Rectal smooth muscle tissue (tissue), 1 donor: ENCODE measurements around the gene TMEM236.

Experiments
- H3K27ac ChIP-seq: one replicate; pipeline ENCODE4 v1.7.0; 2013; ENCODE audit warnings: low read depth, low read length, inconsistent platforms
- H3K27me3 ChIP-seq: one replicate; pipeline ENCODE4 v1.7.0; 2013; ENCODE audit warnings: low read length; ENCODE audit not compliant: control insufficient read depth, insufficient read depth
- H3K36me3 ChIP-seq: one replicate; pipeline ENCODE4 v1.7.0; 2013; ENCODE audit warnings: low read length; ENCODE audit not compliant: control insufficient read depth, insufficient read depth
- H3K4me1 ChIP-seq: one replicate; pipeline ENCODE4 v1.7.0; 2013; ENCODE audit warnings: low read length; ENCODE audit not compliant: control insufficient read depth, insufficient read depth
- H3K4me3 ChIP-seq: one replicate; pipeline ENCODE4 v1.7.0; 2013; ENCODE audit warnings: low read length
- H3K9ac ChIP-seq: one replicate; pipeline ENCODE4 v1.7.0; 2013; ENCODE audit warnings: low read length

TMEM236 gene

DNA sequence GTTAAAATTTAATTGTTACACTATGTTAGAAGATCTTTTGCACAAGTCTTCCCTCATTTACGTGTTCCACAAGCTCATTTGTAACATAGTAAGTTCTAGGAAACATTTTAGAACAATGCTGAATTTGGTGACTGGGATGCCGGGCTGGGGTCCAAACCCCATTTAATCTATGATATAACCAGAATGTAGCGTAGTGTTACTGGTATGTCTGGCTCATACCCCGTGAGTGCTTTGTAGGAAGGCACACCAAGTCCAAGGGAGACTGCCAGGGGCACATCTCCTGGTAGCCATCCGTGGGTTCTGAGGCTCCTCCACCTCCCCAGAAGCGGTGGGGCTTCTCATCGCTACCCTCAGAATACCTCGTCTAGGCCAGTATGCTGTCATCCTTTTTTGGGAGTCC, 21.3 kb upstream of the TMEM236 start:
- no peak overlapping the region for H3K4me3 ChIP-seq
- no peak overlapping the region for H3K27ac ChIP-seq
- H3K9ac ChIP-seq: no peak overlapping the region
- H3K27me3 ChIP-seq: no peaks in the 10 kb centered on the region
- H3K36me3 ChIP-seq: no peaks in the 10 kb centered on the region
- no peaks in the 10 kb centered on the region for H3K4me1 ChIP-seq

DNA sequence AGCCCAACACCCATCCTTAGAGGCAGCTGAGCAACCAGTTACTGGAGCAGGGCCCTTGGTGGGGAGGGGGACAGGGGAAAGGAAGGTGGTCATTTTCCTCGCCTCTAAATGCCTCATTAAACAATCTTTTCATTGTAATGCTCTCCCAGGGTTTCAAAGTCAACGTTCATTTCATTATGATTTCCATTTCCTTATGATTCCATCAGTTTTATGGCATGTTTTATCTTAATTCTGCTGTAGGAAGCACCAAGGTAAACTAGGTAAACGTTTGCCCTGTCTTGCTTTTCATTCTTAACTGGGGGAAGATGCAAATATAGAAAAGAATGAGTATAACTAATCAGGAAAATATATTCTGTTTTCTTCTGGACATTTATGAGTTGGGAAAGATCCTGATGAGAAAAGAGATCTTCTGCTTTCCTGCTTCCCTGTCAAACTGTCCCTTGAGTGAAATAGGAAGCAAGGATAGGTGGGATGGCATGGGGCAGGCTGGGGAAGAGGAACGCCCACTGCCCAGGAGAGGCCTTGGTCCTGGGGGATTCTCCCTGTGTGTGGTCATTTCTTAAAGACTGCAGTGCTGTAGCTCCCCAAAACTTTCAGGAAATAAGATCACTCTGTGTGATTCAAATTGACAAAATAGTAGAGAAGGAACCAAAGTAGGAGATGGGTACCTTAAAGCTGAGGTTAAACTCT, 20.5 kb upstream of the TMEM236 start:
- Histone ChIP-seq H3K27me3 (no peaks in the 10 kb centered on the region), H3K4me1 (no peaks in the 10 kb centered on the region), H3K4me3 (no peak overlapping the region), H3K27ac (no peak overlapping the region), H3K9ac (no peak overlapping the region), H3K36me3 (no peaks in the 10 kb centered on the region)

DNA sequence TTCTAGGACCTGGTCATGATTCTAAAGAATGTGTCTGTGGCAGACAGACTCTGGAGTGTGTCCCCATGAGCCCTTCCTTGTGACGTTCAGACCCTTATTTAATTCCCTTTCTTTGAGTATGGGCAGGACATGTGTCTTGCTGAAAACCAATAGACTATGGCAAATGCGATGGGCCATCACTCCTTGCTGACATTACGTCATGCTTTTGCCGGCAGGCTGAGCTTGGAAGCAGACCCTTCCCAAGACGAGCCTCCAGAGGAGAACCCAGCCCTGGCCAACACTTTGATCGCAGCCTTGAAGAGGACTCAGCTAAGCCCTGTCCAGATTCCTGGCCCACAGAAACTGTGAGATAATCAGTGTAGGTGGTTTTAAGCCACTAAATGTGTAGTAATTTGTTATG, 18.4 kb upstream of the TMEM236 start:
- Histone ChIP-seq H3K27ac (no peak overlapping the region), H3K36me3 (no peaks in the 10 kb centered on the region), H3K9ac (no peak overlapping the region), H3K4me1 (no peaks in the 10 kb centered on the region), H3K4me3 (no peak overlapping the region), H3K27me3 (no peaks in the 10 kb centered on the region)

DNA sequence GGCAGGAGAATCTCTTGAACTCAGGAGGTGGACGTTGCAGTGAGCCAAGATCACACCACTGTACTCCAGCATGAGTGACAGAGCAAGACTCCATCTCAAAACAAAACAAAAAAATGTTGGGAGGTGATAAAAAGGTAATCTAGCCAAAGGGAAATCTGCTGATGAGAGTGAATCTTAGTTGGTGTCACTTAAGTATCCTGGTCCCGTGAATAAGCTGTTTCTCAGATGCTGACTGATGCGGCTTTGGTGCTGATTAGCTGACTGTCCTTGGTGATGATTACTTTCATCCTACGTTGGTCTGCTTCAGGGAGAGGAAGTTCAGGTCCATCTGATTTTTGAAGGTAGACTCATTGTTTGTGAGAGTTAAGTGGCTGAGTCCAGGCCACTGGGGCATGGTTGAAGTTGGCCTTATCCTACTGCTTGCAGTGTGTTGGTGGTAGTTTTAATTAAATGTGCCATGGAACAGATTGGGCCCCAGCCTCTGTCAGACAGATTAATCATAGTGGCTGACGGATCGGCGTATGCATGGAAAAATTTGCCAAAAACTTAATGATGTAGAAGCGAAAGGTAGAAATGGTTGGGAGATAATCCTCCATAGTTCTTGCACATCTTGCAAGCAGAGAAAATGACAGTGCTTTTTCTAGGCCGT, 17.4 kb upstream of the TMEM236 start:
- H3K27me3 ChIP-seq: no peaks in the 10 kb centered on the region
- H3K4me1 ChIP-seq: no peaks in the 10 kb centered on the region
- H3K36me3 ChIP-seq: no peaks in the 10 kb centered on the region
- no peak overlapping the region for H3K27ac ChIP-seq
- H3K4me3 ChIP-seq: no peak overlapping the region
- H3K9ac ChIP-seq: no peak overlapping the region

DNA sequence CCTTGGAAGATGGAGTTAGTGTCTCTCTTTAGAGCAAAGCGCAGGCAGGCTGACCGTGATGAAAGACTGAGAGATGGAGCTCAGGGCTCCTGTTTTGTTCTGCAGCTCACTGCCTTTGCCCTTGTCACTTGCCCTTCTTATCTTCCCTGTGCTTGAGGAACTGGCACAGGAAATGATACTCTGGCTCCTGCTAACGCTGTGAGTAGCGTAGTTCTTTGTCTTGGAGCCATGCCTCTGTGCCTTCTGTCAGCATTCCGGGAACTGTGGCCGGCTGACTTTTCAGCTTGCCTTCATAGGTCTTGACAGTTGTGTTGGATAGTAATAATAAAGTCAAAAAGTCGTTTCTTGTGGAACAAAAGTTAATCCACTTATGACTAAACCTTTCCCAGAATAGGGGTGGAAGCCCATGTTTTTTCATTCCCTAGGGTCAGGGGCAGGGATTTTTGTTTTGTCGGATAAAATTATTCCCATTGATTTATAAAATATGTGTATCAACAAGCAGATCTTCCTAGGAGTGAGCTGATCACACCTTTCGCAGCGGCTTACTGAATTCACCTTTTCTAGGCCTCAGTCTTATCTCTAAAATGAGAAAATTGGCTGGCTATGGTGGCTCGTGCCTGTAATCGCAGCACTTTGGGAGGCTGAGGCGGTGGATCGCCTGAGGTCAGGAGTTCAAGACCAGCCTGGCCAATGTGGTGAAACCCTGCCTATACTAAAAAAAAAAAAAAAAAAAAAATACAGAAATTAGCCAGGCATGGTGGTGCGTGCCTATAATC, 16.6 kb upstream of the TMEM236 start:
- H3K9ac ChIP-seq: no peak overlapping the region
- H3K27me3 ChIP-seq: no peaks in the 10 kb centered on the region
- H3K4me1 ChIP-seq: no peaks in the 10 kb centered on the region
- H3K27ac ChIP-seq: no peak overlapping the region
- H3K36me3 ChIP-seq: no peaks in the 10 kb centered on the region
- no peak overlapping the region for H3K4me3 ChIP-seq

DNA sequence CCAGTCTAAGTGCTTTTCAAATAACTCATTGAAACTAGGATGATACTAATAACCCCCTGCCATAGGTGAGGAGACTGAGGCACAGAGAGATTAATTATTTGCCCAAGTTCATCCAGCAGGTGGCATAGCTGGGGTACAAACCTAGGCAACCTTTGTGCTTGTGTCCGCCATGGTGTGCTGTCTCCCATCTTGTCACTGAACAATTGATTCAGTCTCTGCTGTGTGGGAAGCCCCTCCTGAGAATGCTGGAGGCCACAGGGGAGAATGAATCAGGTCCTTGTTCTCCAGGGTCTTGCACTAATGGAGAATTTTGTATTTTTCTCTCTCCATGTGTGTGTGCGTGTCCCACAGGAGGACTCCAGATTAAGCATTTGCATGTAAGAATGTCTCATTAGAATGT, 15.8 kb upstream of the TMEM236 start:
- no peaks in the 10 kb centered on the region for H3K4me1 ChIP-seq
- no peak overlapping the region for H3K27ac ChIP-seq
- H3K36me3 ChIP-seq: no peaks in the 10 kb centered on the region

DNA sequence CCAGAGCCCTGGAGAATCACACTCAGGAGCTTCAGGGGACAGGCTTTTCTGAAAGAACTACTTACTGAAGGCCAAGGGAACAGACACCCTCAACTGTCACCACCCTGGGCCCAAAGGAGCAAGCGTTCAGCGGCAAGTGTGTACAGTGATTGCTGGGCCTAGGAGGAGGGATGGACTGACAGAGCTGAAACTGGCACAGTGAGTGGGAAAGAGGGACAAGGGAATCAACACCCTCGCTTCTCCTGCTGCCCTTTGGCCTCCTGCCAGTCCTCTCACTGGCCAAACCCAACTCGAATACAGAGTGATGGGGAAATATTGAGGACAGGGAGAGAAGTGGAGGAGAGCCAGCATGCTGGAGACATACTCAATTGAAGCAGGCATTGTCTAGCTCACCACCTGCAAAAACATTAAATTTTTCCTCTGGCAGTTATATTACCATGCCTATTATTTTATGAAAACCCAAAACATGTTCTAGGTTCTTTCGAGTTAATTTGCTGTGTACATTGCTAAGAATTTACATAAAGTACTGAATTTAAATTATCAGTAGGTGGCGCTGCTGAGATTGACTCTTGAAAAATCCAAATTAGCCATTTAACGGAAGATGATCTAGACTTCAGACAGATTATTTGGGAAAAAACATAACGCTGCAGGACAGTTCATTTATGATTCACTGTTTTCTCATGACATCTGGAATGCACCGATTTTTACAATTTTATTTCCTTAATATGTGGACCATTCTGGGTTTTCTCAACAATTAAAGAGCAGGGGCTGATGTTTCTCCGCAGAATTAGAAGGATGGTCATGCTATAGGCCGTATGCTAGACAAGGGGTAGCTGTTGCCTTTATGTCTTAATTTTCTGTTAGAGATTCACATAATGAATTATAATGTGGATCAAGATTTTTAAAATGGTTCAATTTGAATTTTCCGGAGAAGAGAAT, 14.7 kb upstream of the TMEM236 start:
- H3K9ac ChIP-seq: no peak overlapping the region
- no peak overlapping the region for H3K4me3 ChIP-seq
- no peaks in the 10 kb centered on the region for H3K4me1 ChIP-seq
- H3K36me3 ChIP-seq: no peaks in the 10 kb centered on the region
- H3K27me3 ChIP-seq: no peaks in the 10 kb centered on the region
- H3K27ac ChIP-seq: no peak overlapping the region

More for the DNA sequence above, 15.8 kb upstream of the TMEM236 start:
- H3K9ac ChIP-seq: no peak overlapping the region
- no peaks in the 10 kb centered on the region for H3K27me3 ChIP-seq
- H3K4me3 ChIP-seq: no peak overlapping the region

DNA sequence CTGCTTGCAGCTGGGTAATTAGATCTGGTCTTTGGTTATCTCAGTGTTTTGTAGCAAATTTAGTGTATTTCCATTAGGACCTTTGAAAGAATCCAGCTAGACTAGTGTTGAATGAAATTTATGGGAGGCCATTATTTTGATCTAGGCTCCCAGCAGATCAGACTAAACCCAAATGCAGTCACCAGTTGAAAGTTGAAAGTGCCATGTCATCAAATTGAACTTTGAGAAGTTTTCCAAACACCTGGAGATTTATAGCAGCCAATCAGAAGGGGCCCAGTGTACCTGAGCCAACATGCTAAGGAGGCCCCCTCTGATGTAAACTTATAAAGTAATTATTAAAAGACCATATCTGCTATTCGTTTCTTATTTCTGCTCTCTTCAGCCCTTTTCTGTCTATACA, 11.3 kb upstream of the TMEM236 start:
- Histone ChIP-seq H3K27ac (no peak overlapping the region), H3K9ac (no peak overlapping the region), H3K4me1 (no peaks in the 10 kb centered on the region), H3K4me3 (no peak overlapping the region), H3K36me3 (no peaks in the 10 kb centered on the region), H3K27me3 (no peaks in the 10 kb centered on the region)

DNA sequence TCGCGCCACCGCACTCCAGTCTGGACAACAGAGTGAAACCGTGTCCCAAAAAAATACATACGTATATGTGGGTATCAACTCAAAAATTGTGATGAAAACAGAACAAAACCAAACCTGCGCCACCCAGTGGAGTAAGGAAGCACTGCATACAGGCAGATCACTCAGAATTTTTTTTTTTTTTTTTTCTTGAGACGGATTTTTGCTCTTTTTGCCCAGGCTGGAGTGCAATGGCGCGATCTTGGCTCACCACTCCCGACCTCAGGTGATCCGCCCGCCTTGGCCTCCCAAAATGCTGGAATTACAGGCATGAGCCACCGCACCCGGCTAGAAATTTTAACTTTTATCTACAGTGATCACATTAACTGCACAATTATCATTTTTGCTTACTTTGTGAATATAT, 9.1 kb upstream of the TMEM236 start:
- H3K4me1 ChIP-seq: no peaks in the 10 kb centered on the region
- H3K27ac ChIP-seq: no peak overlapping the region
- peak overlapping the region; percentile 36 for H3K4me3 ChIP-seq

DNA sequence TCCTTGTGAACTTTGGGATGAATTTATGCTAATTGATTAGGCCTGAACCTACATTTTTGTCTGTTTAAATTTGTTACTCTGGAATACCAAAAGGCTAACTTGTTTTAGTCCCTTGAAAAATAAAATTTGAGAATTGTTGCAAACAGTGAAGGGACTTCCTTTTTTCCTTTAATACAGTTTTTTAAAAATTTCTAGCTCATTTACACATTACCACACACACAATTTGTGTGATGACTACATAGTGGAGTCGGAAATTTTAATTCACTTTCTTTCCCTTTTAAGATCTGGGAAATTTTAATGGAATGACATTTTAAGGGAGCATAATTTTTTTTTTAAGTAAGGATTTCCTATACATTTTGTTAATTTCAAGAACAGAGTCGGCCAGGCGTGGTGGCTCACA, 8.6 kb upstream of the TMEM236 start:
- Histone ChIP-seq H3K36me3 (no peaks in the 10 kb centered on the region), H3K4me1 (no peaks in the 10 kb centered on the region), H3K4me3 (no peak overlapping the region), H3K9ac (no peak overlapping the region), H3K27me3 (no peaks in the 10 kb centered on the region), H3K27ac (no peak overlapping the region)

More for the DNA sequence above, 9.1 kb upstream of the TMEM236 start:
- no peak overlapping the region for H3K9ac ChIP-seq
- H3K27me3 ChIP-seq: no peaks in the 10 kb centered on the region
- H3K36me3 ChIP-seq: no peaks in the 10 kb centered on the region

DNA sequence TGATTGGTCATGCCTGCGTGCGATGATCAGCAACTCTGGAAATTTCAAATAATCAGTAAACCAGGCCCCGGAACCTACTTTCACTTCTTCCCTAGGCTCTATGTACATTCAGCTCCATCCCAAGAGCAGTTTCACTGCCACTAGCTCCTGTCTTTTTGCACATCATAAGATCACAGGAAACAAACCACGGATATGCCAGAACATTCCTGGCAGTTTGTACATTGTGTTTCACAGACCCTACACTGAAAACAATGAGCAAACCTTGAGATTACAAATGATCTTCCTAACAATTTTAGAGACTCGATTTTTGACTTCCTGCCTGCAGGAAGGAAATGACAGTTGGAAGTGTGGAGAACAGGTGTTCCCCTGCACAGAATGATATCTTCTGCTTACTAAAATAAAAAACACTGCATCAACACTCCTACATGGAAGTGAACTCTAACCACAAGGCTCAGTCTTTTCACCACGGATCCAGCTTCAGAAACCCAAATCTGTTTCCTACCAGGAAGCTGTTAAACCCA, 7.6 kb upstream of the TMEM236 start:
- no peaks in the 10 kb centered on the region for H3K27me3 ChIP-seq
- H3K27ac ChIP-seq: no peak overlapping the region
- no peak overlapping the region for H3K4me3 ChIP-seq
- no peaks in the 10 kb centered on the region for H3K4me1 ChIP-seq
- H3K9ac ChIP-seq: no peak overlapping the region
- H3K36me3 ChIP-seq: no peaks in the 10 kb centered on the region
